HEK293T (cell line): Measurements from ENCODE around the gene SLC25A22.

Experiments
- CTCF ChIA-PET: fragments of 350-600 bp; formaldehyde crosslinking; extraction: SDS; loops from one replicate; lab custom pipeline; 2021; ENCODE audit warnings: antibody characterized with exemption, inconsistent platforms; lab: Yijun Ruan, JAX
- POLR2A ChIA-PET: fragments of 350-600 bp; formaldehyde crosslinking; extraction: SDS; loops from one replicate; lab custom pipeline; 2020; ENCODE audit warnings: antibody characterized with exemption, inconsistent platforms; lab: Yijun Ruan, JAX
- DNase-seq: peaks from one replicate; pipeline ENCODE4 v3.0.0; 2012; ENCODE audit warnings: mixed read lengths; ENCODE audit errors: extremely low spot score
- ARNT ChIP-seq: fragments of 450-650 bp; IDR thresholded peaks from 2 replicates; pipeline ENCODE4 v1.6.1; 2017; ENCODE audit warnings: mild to moderate bottlenecking
- BHLHE40 ChIP-seq: fragments of 450-650 bp; IDR thresholded peaks from 2 replicates; pipeline ENCODE4 v1.6.1; 2016; ENCODE audit warnings: mild to moderate bottlenecking, moderate library complexity, borderline replicate concordance
- CTBP1 ChIP-seq: fragments of 450-650 bp; IDR thresholded peaks from 2 replicates; pipeline ENCODE4 v1.6.1; 2016; ENCODE audit warnings: borderline replicate concordance
- ELF4 ChIP-seq: fragments of 450-650 bp; IDR thresholded peaks from 2 replicates; pipeline ENCODE4 v1.6.1; 2017; ENCODE audit warnings: antibody characterized with exemption
- FOXA1 ChIP-seq: fragments of 450-650 bp; IDR thresholded peaks from 2 replicates; pipeline ENCODE4 v1.6.1; 2016; ENCODE audit warnings: mild to moderate bottlenecking
- FOXK2 ChIP-seq: fragments of 450-650 bp; IDR thresholded peaks from 2 replicates; pipeline ENCODE4 v1.6.1; 2016; ENCODE audit warnings: mild to moderate bottlenecking
- FOXM1 ChIP-seq: fragments of 450-650 bp; IDR thresholded peaks from 2 replicates; pipeline ENCODE4 v1.6.1; 2017; ENCODE audit warnings: mild to moderate bottlenecking, borderline replicate concordance
- HDGF ChIP-seq: fragments of 450-650 bp; IDR thresholded peaks from 2 replicates; pipeline ENCODE4 v1.6.1; 2017; ENCODE audit warnings: antibody characterized with exemption, borderline replicate concordance
- L3MBTL2 ChIP-seq: fragments of 450-650 bp; conservative IDR thresholded peaks from 2 replicates; pipeline ENCODE4 v1.6.1; 2016; ENCODE audit warnings: mild to moderate bottlenecking
- LEF1 ChIP-seq: fragments of 450-650 bp; IDR thresholded peaks from 2 replicates; pipeline ENCODE4 v1.6.1; 2017; ENCODE audit warnings: mild to moderate bottlenecking, borderline replicate concordance
- NFRKB ChIP-seq: fragments of 450-650 bp; IDR thresholded peaks from 2 replicates; pipeline ENCODE4 v1.6.1; 2016; ENCODE audit warnings: mild to moderate bottlenecking, moderate library complexity
- SP1 ChIP-seq: fragments of 450-650 bp; IDR thresholded peaks from 2 replicates; pipeline ENCODE4 v1.6.1; 2017
- SUZ12 ChIP-seq: fragments of 450-650 bp; IDR thresholded peaks from 2 replicates; pipeline ENCODE4 v1.6.1; 2016; ENCODE audit warnings: mild to moderate bottlenecking
- TARDBP ChIP-seq: fragments of 450-650 bp; IDR thresholded peaks from 2 replicates; pipeline ENCODE4 v1.6.1; 2016
- ZNF384 ChIP-seq: fragments of 450-650 bp; IDR thresholded peaks from 2 replicates; pipeline ENCODE4 v1.6.1; 2016
- TF ChIP-seq, protein P1 (sequence below): fragments of 450-650 bp; IDR thresholded peaks from 2 replicates; pipeline ENCODE4 v1.6.1; 2016

The SLC25A22 gene

DNA sequence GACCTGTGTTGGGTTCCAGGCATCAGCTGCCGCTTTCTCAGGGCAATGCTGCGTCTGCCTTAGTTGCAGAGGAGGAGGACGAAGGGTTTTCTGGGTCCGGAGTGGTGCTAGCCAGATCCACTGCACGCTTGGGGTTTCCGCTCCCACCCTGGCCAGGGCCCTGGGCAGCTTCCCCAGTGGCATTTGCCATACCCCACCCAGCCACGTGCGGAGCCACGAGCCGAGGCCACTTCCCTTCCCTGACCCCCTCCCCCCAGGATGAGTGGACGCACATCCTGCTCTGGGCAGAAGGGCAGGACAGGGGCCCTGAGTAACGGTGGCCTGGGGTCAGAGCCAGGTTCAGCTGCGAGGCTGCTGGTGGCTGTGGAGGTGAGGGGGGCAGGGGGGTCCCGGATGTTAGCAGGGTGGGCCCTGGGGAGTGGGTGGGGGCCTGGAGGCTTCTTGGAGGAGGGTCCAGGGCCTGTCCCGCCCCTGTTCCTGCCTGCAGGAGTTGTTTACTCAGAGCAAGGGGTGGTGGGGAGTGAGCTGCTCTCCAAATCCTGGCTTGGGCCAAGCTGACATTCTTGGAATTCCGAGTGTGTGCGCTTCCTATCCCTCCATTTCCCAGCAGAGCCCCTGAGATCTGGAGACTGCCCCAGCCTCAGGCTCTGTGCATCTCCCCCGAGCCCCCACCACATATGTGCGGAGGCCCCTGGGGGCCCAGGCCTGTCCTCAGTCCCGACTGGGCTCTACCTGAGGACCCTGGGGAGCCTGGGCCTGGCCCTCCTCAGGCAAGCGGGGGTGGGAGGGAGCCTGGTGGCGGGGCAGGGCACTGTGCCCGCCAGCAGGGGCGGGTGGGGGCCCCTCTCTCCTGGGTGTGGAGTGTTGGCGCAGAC lies 46.0 kb upstream of the SLC25A22 start:
- no peak for DNase-seq
- TF ChIP-seq SUZ12 (no peak), TARDBP (no peak), SP1 (no peak), ELF4 (no peak), FOXM1 (no peak), ARNT (no peak), CTBP1 (no peak)
- CTCF ChIA-PET, result interaction anchor here (0.8 to 1.4 kb wide), 4 partner anchors 10 to 54 kb away, joined by 3 to 4 read pairs (median 3); no protein-coding TSS in a partner anchor
- POLR2A ChIA-PET, result interaction anchor here (1.4 to 5.4 kb wide), 5 partner anchors 12 to 31 kb away, joined by 3 to 63 read pairs (median 5); partner anchors contain the start of genes CD151 and CRACR2B

GRCh38 chr11:843086-843734 lies 45.1 kb upstream of the SLC25A22 start:
- no peak for DNase-seq
- TF ChIP-seq BHLHE40, result no peak
- no peak for TF ChIP-seq TARDBP
- no peak for TF ChIP-seq FOXA1
- no peak for TF ChIP-seq SUZ12
- TF ChIP-seq ZNF384, result no peak
- TF ChIP-seq FOXM1, result no peak
- no peak for TF ChIP-seq HDGF
- no peak for TF ChIP-seq SP1
- TF ChIP-seq ARNT, result no peak
- TF ChIP-seq LEF1, result no peak
- TF ChIP-seq L3MBTL2, result no peak
- TF ChIP-seq ELF4, result no peak
- no peak for TF ChIP-seq FOXK2
- TF ChIP-seq NFRKB, result no peak
- TF ChIP-seq CTBP1, result no peak
- TF ChIP-seq, protein P1, sequence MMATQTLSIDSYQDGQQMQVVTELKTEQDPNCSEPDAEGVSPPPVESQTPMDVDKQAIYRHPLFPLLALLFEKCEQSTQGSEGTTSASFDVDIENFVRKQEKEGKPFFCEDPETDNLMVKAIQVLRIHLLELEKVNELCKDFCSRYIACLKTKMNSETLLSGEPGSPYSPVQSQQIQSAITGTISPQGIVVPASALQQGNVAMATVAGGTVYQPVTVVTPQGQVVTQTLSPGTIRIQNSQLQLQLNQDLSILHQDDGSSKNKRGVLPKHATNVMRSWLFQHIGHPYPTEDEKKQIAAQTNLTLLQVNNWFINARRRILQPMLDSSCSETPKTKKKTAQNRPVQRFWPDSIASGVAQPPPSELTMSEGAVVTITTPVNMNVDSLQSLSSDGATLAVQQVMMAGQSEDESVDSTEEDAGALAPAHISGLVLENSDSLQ, result no peak
- POLR2A ChIA-PET, result interaction anchor here (0.5 to 5.4 kb wide), 9 partner anchors 12 to 68 kb away, joined by 3 to 63 read pairs (median 5); partner anchors contain the start of genes CD151, CRACR2B, PNPLA2 and RPLP2
- CTCF ChIA-PET, result interaction anchor here (0.5 to 1.4 kb wide), 5 partner anchors 9 to 203 kb away, joined by 3 to 4 read pairs (median 3); no protein-coding TSS in a partner anchor

DNA sequence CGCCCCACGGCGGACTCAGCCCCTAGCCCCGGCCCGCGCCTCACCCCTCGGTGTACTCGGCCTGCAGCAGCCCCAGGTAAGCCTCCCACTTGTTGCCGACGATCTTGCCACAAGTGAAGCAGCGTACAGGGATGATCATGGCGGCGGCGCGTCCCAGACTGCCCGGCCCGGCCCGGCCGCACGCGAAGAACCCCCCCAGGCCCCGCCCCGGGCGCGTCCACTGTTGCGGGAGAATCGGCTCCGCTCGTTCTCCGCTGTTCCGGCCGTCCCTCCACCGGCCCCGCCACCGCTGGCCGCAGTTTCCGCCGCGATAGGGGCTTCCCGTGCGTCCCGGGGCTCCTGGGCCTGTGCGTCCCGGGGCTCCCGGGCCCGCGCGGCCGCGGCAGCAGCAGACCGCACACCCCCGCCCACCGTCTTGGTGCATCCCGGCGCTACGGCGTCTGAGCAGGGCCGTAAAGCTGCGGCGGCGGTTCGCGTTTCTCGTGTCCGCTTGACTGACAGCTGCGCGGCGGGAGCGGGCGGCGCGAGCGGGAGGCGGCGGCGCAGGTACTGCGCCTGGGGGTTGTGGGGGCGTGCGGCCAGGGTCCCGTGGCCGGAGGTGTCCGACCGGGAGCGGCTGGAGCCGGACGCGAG lies 44.4 kb upstream of the SLC25A22 start, which contains the start of the genes POLR2L and TSPAN4:
Gene POLR2L, minus strand, starts transcription at position 160 of the 633 bp plus-strand sequence. Its CDS starts 21 bp downstream, at position 139.
Gene TSPAN4, plus strand, starts transcription at position 483 of the 633 bp plus-strand sequence. CDS start 7,453 bp downstream, outside the sequence.
- ChIA-PET POLR2A (interaction anchor here (0.5 to 5.4 kb wide), 9 partner anchors 11 to 69 kb away, joined by 3 to 63 read pairs (median 3); partner anchors contain the start of genes CD151, CRACR2B, PNPLA2 and RPLP2), CTCF (interaction anchor here (0.5 to 1.4 kb wide), 3 partner anchors 8 to 204 kb away, joined by 3 to 4 read pairs (median 3); no protein-coding TSS in a partner anchor)
- DNase-seq, result peak; percentile 85
- TF ChIP-seq LEF1, result no peak; the same call in 1 of the 2 replicates
- TF ChIP-seq L3MBTL2, result no peak
- no peak for TF ChIP-seq ZNF384
- TF ChIP-seq TARDBP, result no peak
- TF ChIP-seq SP1, result no peak
- TF ChIP-seq NFRKB, result no peak
- no peak for TF ChIP-seq SUZ12
- no peak for TF ChIP-seq BHLHE40
- no peak for TF ChIP-seq HDGF
- TF ChIP-seq FOXA1, result no peak
- no peak for TF ChIP-seq CTBP1
- TF ChIP-seq ARNT, result peak; percentile 32; the same call in 1 of the 2 replicates
- no peak for TF ChIP-seq ELF4
- TF ChIP-seq, protein P1, result peak; percentile 98
- no peak for TF ChIP-seq FOXK2
- peak; percentile 98 for TF ChIP-seq FOXM1

DNA sequence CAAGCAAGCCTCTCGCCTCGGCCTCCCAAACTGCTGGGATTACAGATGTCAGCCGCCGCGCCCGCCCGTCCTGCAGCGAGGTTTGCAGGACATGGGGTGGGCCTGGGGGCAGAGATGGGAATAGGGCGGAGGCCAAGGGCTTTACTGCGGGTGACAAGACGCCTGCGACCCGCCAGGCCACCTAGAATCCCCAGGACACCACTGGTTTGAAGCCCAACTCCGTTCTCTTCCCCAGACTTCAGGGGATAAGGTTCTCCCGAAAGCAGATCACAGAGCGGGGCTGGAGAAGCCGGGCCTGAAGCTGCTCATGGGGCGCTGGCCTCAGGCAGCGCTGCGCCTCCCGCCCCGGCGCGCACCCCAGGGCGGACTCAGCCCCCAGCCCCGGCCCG lies 43.9 kb upstream of the SLC25A22 start:
- POLR2A ChIA-PET, result interaction anchor here (1.0 to 5.4 kb wide), 4 partner anchors 11 to 65 kb away, joined by 3 to 63 read pairs (median 7); partner anchors contain the start of genes CD151, CRACR2B and RPLP2
- TF ChIP-seq ZNF384 (no peak), HDGF (no peak), SUZ12 (no peak), BHLHE40 (no peak), TARDBP (no peak), FOXM1 (no peak), ARNT (no peak), CTBP1 (no peak), FOXA1 (no peak), ELF4 (no peak), LEF1 (no peak), L3MBTL2 (no peak), NFRKB (no peak), SP1 (no peak), FOXK2 (no peak)
- TF ChIP-seq, protein P1, result no peak
- no peak for DNase-seq
- CTCF ChIA-PET, result no interaction called here
